ENCODE results near the gene WSCD2.

Gene WSCD2

GRCh38 chr12:108129017-108129812, at the start of gene WSCD2:
Gene WSCD2, plus strand, starts transcription at chr12:108129288. Its CDS starts 66,545 bp downstream, at chr12:108195833.
- no peak for DNase-seq

- no peak for DNase-seq
These were observed 49.4 kb upstream of the WSCD2 start for GRCh38 chr12:108079721-108080120.

GRCh38 chr12:108080363-108080762, 48.7 kb upstream of the WSCD2 start:
- no peak for DNase-seq

- DNase-seq = no peak
These were observed 46.6 kb upstream of the WSCD2 start for GRCh38 chr12:108082485-108082884.

- no peak for DNase-seq
These were observed 41.2 kb upstream of the WSCD2 start for GRCh38 chr12:108087900-108088299.

- DNase-seq = no peak
These were observed 38.8 kb upstream of the WSCD2 start for GRCh38 chr12:108090107-108090899.

GRCh38 chr12:108090932-108091678, 38.0 kb upstream of the WSCD2 start:
- DNase-seq = no peak

- DNase-seq = no peak
These were observed 37.4 kb upstream of the WSCD2 start for GRCh38 chr12:108091679-108092051.

GRCh38 chr12:108093209-108093608, 35.9 kb upstream of the WSCD2 start:
- DNase-seq = no peak

GRCh38 chr12:108094056-108094649, 34.9 kb upstream of the WSCD2 start:
- DNase-seq = no peak

GRCh38 chr12:108097160-108097911, 31.8 kb upstream of the WSCD2 start:
- no peak for DNase-seq

- DNase-seq = no peak
These were observed 30.7 kb upstream of the WSCD2 start for GRCh38 chr12:108098374-108098773.

- no peak for DNase-seq
These were observed 30.0 kb upstream of the WSCD2 start for GRCh38 chr12:108099073-108099472.

GRCh38 chr12:108099778-108100489, 29.2 kb upstream of the WSCD2 start:
- DNase-seq = no peak

- no peak for DNase-seq
These were observed 27.4 kb upstream of the WSCD2 start for GRCh38 chr12:108101605-108102175.

GRCh38 chr12:108102363-108102762, 26.7 kb upstream of the WSCD2 start:
- no peak for DNase-seq

GRCh38 chr12:108103087-108103486, 26.0 kb upstream of the WSCD2 start:
- DNase-seq = no peak

- no peak for DNase-seq
These were observed 25.6 kb upstream of the WSCD2 start for GRCh38 chr12:108103517-108103916.

GRCh38 chr12:108104657-108105056, 24.4 kb upstream of the WSCD2 start:
- no peak for DNase-seq

GRCh38 chr12:108106599-108106998, 22.5 kb upstream of the WSCD2 start:
- no peak for DNase-seq

- DNase-seq = no peak
These were observed 21.8 kb upstream of the WSCD2 start for GRCh38 chr12:108107293-108107692.

All from stimulated activated CD4-positive, alpha-beta T cell treated with anti-CD3 and anti-CD28 coated beads, Interleukin-4, amount 100 ng/mL, for 1 hour (primary cell).